DND-41 (cell line): ENCODE results near the gene HOXC5.

Experiments
- ATAC-seq: fragments of 200-7000 bp; cut with Tn5 transposase; 3 replicates; pipeline ENCODE4 v1.9.1; 2021; ENCODE audit warnings: low read depth; ENCODE audit not compliant: insufficient read depth
- DNase-seq: peaks from one replicate; pipeline ENCODE4 v3.0.0-alpha.2; 2020
- H2AFZ ChIP-seq: 2 replicates; pipeline ENCODE4 v1.6.0; 2012; ENCODE audit warnings: low read depth, low read length
- H3K27ac ChIP-seq: 2 replicates; pipeline ENCODE4 v1.5.1; 2012; ENCODE audit warnings: low read length, inconsistent platforms
- H3K27me3 ChIP-seq: fragments of 200-600 bp; sonication (generic); 2 replicates; pipeline ENCODE4 v1.6.0; 2012; ENCODE audit warnings: low read length, mild to moderate bottlenecking, inconsistent platforms; ENCODE audit not compliant: insufficient read depth, poor library complexity
- H3K36me3 ChIP-seq: 2 replicates; pipeline ENCODE4 v1.5.1; 2012; ENCODE audit warnings: low read length, inconsistent platforms; ENCODE audit not compliant: insufficient read depth
- H3K4me1 ChIP-seq: 2 replicates; pipeline ENCODE4 v1.5.1; 2012; ENCODE audit warnings: mild to moderate bottlenecking, low read length; ENCODE audit not compliant: insufficient read depth
- H3K4me2 ChIP-seq: 2 replicates; pipeline ENCODE4 v1.6.0; 2012; ENCODE audit warnings: mild to moderate bottlenecking, moderate library complexity, low read length, inconsistent platforms; ENCODE audit not compliant: insufficient read depth
- H3K4me3 ChIP-seq, 2 experiments: fragments of 200-600 bp in 1 of 2; shearing (Covaris generic) in 1 of 2; 2 replicates each; pipeline ENCODE4 v1.5.1; 2012 to 2016; ENCODE audit warnings: inconsistent platforms in 2 of 2, low read length in 2 of 2, mild to moderate bottlenecking in 2 of 2, low read depth in 1 of 2, moderate library complexity in 1 of 2
- H3K79me2 ChIP-seq: 2 replicates; pipeline ENCODE4 v1.6.0; 2012; ENCODE audit warnings: low read length, inconsistent platforms; ENCODE audit not compliant: insufficient read depth
- H3K9ac ChIP-seq: 2 replicates; pipeline ENCODE4 v1.6.0; 2012; ENCODE audit warnings: low read depth, mild to moderate bottlenecking, inconsistent platforms, low read length, moderate library complexity
- H3K9me3 ChIP-seq: 2 replicates; pipeline ENCODE4 v1.5.1; 2012; ENCODE audit warnings: low read length, moderate library complexity, mild to moderate bottlenecking, inconsistent platforms; ENCODE audit not compliant: insufficient read depth, severe bottlenecking
- H4K20me1 ChIP-seq: 2 replicates; pipeline ENCODE4 v1.6.0; 2012; ENCODE audit warnings: low read length; ENCODE audit not compliant: insufficient read depth
- EZH2 ChIP-seq: IDR thresholded peaks from 3 replicates; pipeline ENCODE4 v1.6.1; 2012; ENCODE audit warnings: borderline replicate concordance, low read depth, mild to moderate bottlenecking, moderate library complexity, low read length, inconsistent platforms; ENCODE audit not compliant: severe bottlenecking
- TF ChIP-seq, protein P1 (sequence below): IDR thresholded peaks from 2 replicates; pipeline ENCODE4 v1.5.1; 2012; ENCODE audit warnings: borderline replicate concordance, low read length, moderate library complexity, mild to moderate bottlenecking; ENCODE audit not compliant: poor library complexity, severe bottlenecking; ENCODE audit errors: extremely low read depth

Gene HOXC5

GRCh38 chr12:53984901-53985691 is 47.8 kb upstream of the HOXC5 start, which contains the start of gene HOXC10:
Gene HOXC10, plus strand, starts transcription at chr12:53985146. Its CDS starts 114 bp downstream, at chr12:53985260.
- ATAC-seq (peak; percentile 65), DNase-seq (peak; percentile 59)
- Histone ChIP-seq H3K4me3 (no peak within 1 kb of the TSS), H3K9ac (no peak within 1 kb of the TSS), H3K27me3 (peaks cover 80% of the 10 kb centered on the region), H3K27ac (no peak within 1 kb of the TSS), H3K36me3 (no peaks in the 10 kb centered on the region), H3K4me1 (peaks cover 13% of the 10 kb centered on the region), H3K79me2 (no peaks in the 10 kb centered on the region), H4K20me1 (no peaks in the 10 kb centered on the region), H2AFZ (no peak within 1 kb of the TSS), H3K9me3 (no peaks in the 10 kb centered on the region), H3K4me2 (no peak within 1 kb of the TSS)
- TF ChIP-seq, protein P1, sequence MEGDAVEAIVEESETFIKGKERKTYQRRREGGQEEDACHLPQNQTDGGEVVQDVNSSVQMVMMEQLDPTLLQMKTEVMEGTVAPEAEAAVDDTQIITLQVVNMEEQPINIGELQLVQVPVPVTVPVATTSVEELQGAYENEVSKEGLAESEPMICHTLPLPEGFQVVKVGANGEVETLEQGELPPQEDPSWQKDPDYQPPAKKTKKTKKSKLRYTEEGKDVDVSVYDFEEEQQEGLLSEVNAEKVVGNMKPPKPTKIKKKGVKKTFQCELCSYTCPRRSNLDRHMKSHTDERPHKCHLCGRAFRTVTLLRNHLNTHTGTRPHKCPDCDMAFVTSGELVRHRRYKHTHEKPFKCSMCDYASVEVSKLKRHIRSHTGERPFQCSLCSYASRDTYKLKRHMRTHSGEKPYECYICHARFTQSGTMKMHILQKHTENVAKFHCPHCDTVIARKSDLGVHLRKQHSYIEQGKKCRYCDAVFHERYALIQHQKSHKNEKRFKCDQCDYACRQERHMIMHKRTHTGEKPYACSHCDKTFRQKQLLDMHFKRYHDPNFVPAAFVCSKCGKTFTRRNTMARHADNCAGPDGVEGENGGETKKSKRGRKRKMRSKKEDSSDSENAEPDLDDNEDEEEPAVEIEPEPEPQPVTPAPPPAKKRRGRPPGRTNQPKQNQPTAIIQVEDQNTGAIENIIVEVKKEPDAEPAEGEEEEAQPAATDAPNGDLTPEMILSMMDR = peak; percentile 61
- no peak for TF ChIP-seq EZH2

DNA sequence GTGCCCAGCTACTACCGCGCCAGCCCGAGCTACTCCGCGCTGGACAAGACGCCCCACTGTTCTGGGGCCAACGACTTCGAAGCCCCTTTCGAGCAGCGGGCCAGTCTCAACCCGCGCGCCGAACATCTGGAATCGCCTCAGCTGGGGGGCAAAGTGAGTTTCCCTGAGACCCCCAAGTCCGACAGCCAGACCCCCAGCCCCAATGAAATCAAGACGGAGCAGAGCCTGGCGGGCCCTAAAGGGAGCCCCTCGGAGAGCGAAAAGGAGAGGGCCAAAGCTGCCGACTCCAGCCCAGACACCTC is 47.2 kb upstream of the HOXC5 start:
- Histone ChIP-seq H3K36me3 (no peaks in the 10 kb centered on the region), H3K27ac (no peak overlapping the region), H2AFZ (no peak overlapping the region), H4K20me1 (no peaks in the 10 kb centered on the region), H3K4me3 (no peak overlapping the region), H3K4me2 (no peak overlapping the region), H3K27me3 (peaks cover 80% of the 10 kb centered on the region), H3K9ac (no peak overlapping the region), H3K4me1 (peaks cover 13% of the 10 kb centered on the region), H3K79me2 (no peaks in the 10 kb centered on the region), H3K9me3 (no peaks in the 10 kb centered on the region)
- ATAC-seq (no peak), DNase-seq (no peak)
- no peak for TF ChIP-seq EZH2
- TF ChIP-seq, protein P1 = no peak

DNA sequence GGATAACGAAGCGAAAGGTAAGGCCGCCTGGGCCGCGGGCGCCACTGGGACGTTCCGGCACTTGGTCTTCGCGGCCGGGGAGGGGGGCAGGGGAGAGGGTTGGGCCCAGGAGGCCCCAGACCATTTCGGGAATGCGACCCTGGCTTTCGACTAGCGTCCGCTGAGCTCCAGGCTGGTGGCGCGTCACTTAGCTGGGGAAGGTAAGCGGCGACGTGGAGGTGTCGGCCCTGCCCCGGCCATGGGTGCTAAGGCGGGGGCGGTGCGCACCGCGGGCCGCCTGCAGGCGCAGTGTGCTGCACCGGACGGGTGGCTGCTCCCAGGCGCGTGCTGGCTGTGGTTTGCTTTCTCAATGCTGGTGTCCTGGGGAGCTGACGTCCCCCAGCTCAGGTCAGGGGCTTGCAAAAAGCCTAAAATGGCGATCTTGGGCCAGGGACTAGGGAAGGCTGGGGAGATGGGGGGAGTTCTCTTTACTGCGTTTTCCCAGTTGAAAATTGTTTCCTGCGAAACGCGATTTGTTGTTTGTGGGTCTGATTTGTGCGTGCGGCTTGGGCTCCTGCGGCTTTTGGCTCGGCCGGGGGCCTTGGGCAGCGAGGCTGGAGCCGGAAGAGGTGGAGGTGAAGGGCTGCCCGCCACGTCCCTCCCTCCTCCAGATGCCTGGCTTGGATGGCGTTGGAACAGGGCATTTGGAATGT is 46.7 kb upstream of the HOXC5 start:
- Histone ChIP-seq H3K27ac (no peak overlapping the region), H3K9me3 (no peaks in the 10 kb centered on the region), H3K27me3 (peaks cover 80% of the 10 kb centered on the region), H4K20me1 (no peaks in the 10 kb centered on the region), H3K4me3 (no peak overlapping the region), H3K4me1 (peaks cover 13% of the 10 kb centered on the region), H3K79me2 (no peaks in the 10 kb centered on the region), H3K4me2 (no peak overlapping the region), H3K36me3 (no peaks in the 10 kb centered on the region), H3K9ac (no peak overlapping the region), H2AFZ (no peak overlapping the region)
- TF ChIP-seq, protein P1 = no peak
- no peak for TF ChIP-seq EZH2
- DNase-seq (no peak), ATAC-seq (no peak)
